Glutamatergic neuron (in vitro differentiated cells): Measurements from ENCODE around the gene SMC5. TPM values are rescaled to one million over a fixed set of nuclear protein-coding genes. Genes with fewer than 3 reads are reported as not detected.
"Not testable (repeated sequence)": the region's sequence is repeated elsewhere in the genome, so short reads cannot be mapped to it uniquely, and the experiment has no call there.

Experiments used
- DNase-seq: peaks from one replicate; pipeline ENCODE4 v3.0.0; 2022
- H3K27ac Mint-ChIP-seq: one replicate; pipeline ENCODE4 v1.8.0; 2020; ENCODE audit warnings: mild to moderate bottlenecking, mixed read lengths, inconsistent platforms; ENCODE audit not compliant: unreplicated experiment
- H3K27me3 Mint-ChIP-seq: one replicate; pipeline ENCODE4 v1.8.0; 2020; ENCODE audit warnings: mild to moderate bottlenecking, moderate library complexity, mixed read lengths, inconsistent platforms; ENCODE audit not compliant: unreplicated experiment
- H3K36me3 Mint-ChIP-seq: one replicate; pipeline ENCODE4 v1.8.0; 2020; ENCODE audit warnings: mild to moderate bottlenecking, mixed read lengths, inconsistent platforms; ENCODE audit not compliant: unreplicated experiment
- H3K4me1 Mint-ChIP-seq: one replicate; pipeline ENCODE4 v1.8.0; 2020; ENCODE audit warnings: mild to moderate bottlenecking, low read depth, mixed read lengths, inconsistent platforms; ENCODE audit not compliant: unreplicated experiment
- H3K4me3 Mint-ChIP-seq: one replicate; pipeline ENCODE4 v1.8.0; 2020; ENCODE audit warnings: mild to moderate bottlenecking, mixed read lengths, inconsistent platforms; ENCODE audit not compliant: unreplicated experiment
- H3K9me3 Mint-ChIP-seq: one replicate; pipeline ENCODE4 v1.8.0; 2020; ENCODE audit warnings: mild to moderate bottlenecking, moderate library complexity, mixed read lengths, inconsistent platforms; ENCODE audit not compliant: unreplicated experiment
- total RNA-seq: library from RNA; stranded (reverse); fragmentation: NEBNext Ultra II Directional; extraction: Animal tissue kit (Norgen Biotek cat#: 25700); gene quantifications from one replicate; pipeline ENCODE4 v1.2.1, GENCODE V29; 2021; ENCODE audit not compliant: unreplicated experiment
- TF ChIP-seq, protein P1 (sequence below): fragments of 200-600 bp; sonication (generic); IDR thresholded peaks from one replicate; pipeline ENCODE4 v1.5.0; 2021; ENCODE audit not compliant: partially characterized antibody, unreplicated experiment

Gene SMC5
- total RNA-seq, 1 donor from 2014 or later: 16.5 TPM

DNA sequence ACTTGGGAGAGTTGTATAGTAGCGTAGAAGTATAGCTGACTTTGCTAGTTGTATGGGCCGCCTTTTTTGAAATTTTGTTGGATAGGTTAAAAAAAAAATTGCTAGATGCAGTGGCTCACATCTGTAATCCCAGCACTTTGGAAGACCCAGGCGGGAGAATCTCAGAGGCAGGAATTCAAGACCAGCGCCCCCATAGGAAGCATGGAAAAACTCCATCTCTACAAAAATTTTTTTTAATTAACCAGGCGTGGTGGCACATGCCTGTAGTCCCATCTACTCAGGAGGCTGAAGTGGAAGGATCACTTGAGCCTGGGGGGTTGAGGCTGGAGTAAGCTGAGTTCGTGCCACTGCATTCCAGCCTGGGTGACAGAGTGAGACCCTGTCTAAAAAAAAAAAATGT lies 59.2 kb downstream of the SMC5 start:
- TF ChIP-seq, protein P1, sequence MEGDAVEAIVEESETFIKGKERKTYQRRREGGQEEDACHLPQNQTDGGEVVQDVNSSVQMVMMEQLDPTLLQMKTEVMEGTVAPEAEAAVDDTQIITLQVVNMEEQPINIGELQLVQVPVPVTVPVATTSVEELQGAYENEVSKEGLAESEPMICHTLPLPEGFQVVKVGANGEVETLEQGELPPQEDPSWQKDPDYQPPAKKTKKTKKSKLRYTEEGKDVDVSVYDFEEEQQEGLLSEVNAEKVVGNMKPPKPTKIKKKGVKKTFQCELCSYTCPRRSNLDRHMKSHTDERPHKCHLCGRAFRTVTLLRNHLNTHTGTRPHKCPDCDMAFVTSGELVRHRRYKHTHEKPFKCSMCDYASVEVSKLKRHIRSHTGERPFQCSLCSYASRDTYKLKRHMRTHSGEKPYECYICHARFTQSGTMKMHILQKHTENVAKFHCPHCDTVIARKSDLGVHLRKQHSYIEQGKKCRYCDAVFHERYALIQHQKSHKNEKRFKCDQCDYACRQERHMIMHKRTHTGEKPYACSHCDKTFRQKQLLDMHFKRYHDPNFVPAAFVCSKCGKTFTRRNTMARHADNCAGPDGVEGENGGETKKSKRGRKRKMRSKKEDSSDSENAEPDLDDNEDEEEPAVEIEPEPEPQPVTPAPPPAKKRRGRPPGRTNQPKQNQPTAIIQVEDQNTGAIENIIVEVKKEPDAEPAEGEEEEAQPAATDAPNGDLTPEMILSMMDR: peak; percentile 9
- no peak for DNase-seq
- H3K4me1 Mint-ChIP-seq: no peaks in the 10 kb centered on the region
- H3K27me3 Mint-ChIP-seq: no peaks in the 10 kb centered on the region
- no peaks in the 10 kb centered on the region for H3K36me3 Mint-ChIP-seq
- no peak overlapping the region for H3K27ac Mint-ChIP-seq
- H3K4me3 Mint-ChIP-seq: no peak overlapping the region
- no peaks in the 10 kb centered on the region for H3K9me3 Mint-ChIP-seq

DNA sequence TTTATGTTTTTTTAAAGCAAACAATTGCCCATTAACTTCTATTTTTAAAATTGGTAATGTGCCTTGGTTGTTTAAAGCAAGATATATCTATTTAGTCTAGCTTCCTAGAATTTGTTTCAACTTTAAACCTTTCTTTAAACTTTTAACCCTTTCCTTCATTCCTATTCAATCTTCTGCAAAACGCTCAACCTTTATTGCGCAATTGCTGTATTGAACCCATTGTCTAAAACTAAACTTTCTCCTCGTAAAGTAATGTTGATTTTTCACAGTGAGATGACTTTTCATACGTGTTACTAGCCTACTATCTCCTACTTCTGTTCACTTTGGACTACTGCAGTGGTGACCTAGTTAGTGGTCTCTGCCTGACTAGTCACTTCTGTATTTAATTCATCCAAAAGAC lies 63.3 kb downstream of the SMC5 start:
- H3K27ac Mint-ChIP-seq: no peak overlapping the region
- peaks cover under 1% of the 10 kb centered on the region for H3K36me3 Mint-ChIP-seq
- H3K9me3 Mint-ChIP-seq: no peaks in the 10 kb centered on the region
- H3K4me1 Mint-ChIP-seq: no peaks in the 10 kb centered on the region
- TF ChIP-seq, protein P1: no peak
- H3K27me3 Mint-ChIP-seq: no peaks in the 10 kb centered on the region
- no peak for DNase-seq
- H3K4me3 Mint-ChIP-seq: no peak overlapping the region

DNA sequence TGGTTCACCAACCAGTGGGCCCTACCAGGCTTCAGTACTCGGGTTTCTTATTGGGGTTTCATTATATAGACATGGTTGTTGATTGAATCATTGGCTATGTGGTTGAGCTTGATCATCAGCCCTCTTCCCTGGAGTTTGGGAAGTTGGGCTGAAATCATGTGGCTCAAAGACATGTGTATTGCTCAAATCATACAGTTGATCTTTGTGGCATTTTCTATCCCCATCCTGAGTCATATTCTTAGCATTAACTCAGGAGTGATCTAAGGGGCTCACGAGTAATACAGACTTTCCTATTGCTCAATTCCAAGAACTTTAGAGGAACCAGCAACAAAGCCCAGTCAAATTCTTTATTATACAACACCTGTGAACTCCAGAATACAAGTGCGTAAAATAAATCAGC lies 66.2 kb downstream of the SMC5 start:
- TF ChIP-seq, protein P1: no peak
- Mint-ChIP-seq H3K27me3 (no peaks in the 10 kb centered on the region), H3K27ac (no peak overlapping the region), H3K36me3 (peaks cover 25% of the 10 kb centered on the region), H3K9me3 (peaks cover 11% of the 10 kb centered on the region), H3K4me3 (no peak overlapping the region), H3K4me1 (no peaks in the 10 kb centered on the region)
- no peak for DNase-seq

DNA sequence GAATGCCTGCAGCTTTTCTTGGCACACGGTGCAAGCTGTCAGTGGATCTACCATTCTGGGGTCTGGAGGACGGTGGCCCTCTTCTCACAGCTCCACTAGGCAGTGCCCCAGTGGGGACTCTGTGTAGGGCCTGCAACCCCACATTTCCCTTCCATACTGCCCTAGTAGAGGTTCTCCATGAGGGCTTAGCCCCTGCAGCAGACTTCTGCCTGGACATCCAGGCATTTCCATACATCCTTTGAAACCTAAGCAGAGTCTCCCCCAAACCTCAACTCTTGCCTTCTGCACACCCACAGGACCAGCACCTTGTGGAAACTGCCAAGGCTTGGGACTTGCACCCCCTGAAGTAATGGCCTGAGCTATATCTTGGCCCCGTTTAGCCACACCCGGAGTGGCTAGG lies 69.8 kb downstream of the SMC5 start:
- H3K4me3 Mint-ChIP-seq, H3K27ac Mint-ChIP-seq, H3K27me3 Mint-ChIP-seq, DNase-seq, H3K4me1 Mint-ChIP-seq: not testable (repeated sequence)
- H3K36me3 Mint-ChIP-seq: peaks cover 25% of the 10 kb centered on the region
- H3K9me3 Mint-ChIP-seq: peaks cover 11% of the 10 kb centered on the region

DNA sequence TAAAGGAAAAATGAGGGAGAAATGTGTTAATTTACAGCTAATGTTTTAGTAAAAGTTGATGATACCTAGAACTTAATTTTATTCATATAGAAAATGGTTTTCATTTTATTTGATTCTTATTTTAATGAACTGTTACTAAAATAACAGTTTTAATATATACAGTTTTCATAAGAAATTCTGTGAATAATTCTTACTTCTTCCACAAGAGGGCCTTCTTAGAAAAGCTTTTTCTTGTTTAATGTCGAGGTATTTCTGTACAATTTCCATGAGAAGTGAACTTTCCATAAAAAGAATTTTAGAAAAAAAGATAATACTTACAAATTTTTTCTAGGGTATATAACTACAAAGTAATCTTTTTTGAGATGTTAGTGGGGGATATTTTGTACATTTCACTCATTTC lies 81.8 kb downstream of the SMC5 start:
- no peaks in the 10 kb centered on the region for H3K9me3 Mint-ChIP-seq
- no peak overlapping the region for H3K4me3 Mint-ChIP-seq
- H3K36me3 Mint-ChIP-seq: no peaks in the 10 kb centered on the region
- H3K4me1 Mint-ChIP-seq: no peaks in the 10 kb centered on the region
- no peak overlapping the region for H3K27ac Mint-ChIP-seq
- no peak for DNase-seq
- TF ChIP-seq, protein P1: peak; percentile 70
- H3K27me3 Mint-ChIP-seq: no peaks in the 10 kb centered on the region

DNA sequence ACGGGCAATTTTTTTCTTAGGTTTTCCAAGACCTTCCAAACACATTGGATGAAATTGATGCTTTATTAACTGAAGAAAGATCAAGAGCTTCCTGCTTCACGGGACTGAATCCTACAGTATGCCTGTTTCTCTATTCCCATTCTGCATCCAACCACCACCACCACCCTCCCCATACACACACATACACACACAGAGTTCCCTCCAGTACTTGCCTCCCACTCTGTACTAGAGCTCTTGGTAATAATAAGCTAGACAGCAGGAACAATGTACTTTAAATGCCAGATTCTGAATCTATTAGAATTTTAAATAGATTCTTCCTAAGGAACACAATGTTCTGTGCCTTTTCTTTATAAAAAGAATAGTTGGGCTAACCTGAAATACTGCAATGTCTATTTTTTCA lies 88.3 kb downstream of the SMC5 start:
- Mint-ChIP-seq H3K36me3 (no peaks in the 10 kb centered on the region), H3K9me3 (no peaks in the 10 kb centered on the region), H3K27me3 (no peaks in the 10 kb centered on the region), H3K4me1 (no peaks in the 10 kb centered on the region), H3K27ac (no peak overlapping the region), H3K4me3 (no peak overlapping the region)
- DNase-seq: no peak
- TF ChIP-seq, protein P1: no peak
